ENCODE results near the gene ANKH.

The ANKH gene

GRCh38 chr5:14908172-14908571 lies 36.6 kb upstream of the ANKH start:
- Histone ChIP-seq H3K36me3 (ENCODE audit: insufficient read depth, low read length) (no peaks in the 10 kb centered on the region), H2AFZ (ENCODE audit: low read length, unreplicated experiment) (no peak overlapping the region), H3K4me3 (ENCODE audit: low read depth, low read length) (no peak overlapping the region), H3K4me1 (ENCODE audit: control insufficient read depth, insufficient read depth, low read length, unreplicated experiment) (peaks cover 6% of the 10 kb centered on the region), H3K27me3 (ENCODE audit: insufficient read depth, low read length) (no peaks in the 10 kb centered on the region), H3K79me2 (ENCODE audit: control insufficient read depth, insufficient read depth, low read length, unreplicated experiment) (no peaks in the 10 kb centered on the region), H3K27ac (ENCODE audit: low read depth, low read length) (no peak overlapping the region)

DNA sequence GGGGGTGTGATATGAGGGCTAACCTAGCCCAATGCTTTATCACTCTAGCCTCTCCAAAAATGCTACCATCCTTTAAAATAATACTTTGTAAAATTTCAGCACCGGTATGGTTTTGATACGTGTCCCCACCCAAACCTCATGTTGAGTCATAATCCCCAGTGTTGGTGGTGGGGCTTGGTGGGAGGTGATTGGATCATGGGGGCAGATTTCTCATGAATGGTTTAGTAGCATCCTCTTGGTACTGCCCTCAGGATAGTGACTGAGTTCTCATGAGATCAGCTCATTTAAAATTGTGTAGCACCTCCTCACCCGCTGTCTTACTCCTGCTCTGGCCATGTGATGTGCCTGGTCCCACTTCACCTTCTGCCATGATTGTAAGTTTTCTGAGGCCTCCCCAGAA lies 35.0 kb upstream of the ANKH start:
- Histone ChIP-seq H2AFZ (ENCODE audit: low read length, unreplicated experiment) (no peak overlapping the region), H3K79me2 (ENCODE audit: control insufficient read depth, insufficient read depth, low read length, unreplicated experiment) (no peaks in the 10 kb centered on the region), H3K36me3 (ENCODE audit: insufficient read depth, low read length) (no peaks in the 10 kb centered on the region), H3K4me1 (ENCODE audit: control insufficient read depth, insufficient read depth, low read length, unreplicated experiment) (peaks cover 8% of the 10 kb centered on the region), H3K27ac (ENCODE audit: low read depth, low read length) (no peak overlapping the region), H3K4me3 (ENCODE audit: low read depth, low read length) (no peak overlapping the region), H3K27me3 (ENCODE audit: insufficient read depth, low read length) (no peaks in the 10 kb centered on the region)

DNA sequence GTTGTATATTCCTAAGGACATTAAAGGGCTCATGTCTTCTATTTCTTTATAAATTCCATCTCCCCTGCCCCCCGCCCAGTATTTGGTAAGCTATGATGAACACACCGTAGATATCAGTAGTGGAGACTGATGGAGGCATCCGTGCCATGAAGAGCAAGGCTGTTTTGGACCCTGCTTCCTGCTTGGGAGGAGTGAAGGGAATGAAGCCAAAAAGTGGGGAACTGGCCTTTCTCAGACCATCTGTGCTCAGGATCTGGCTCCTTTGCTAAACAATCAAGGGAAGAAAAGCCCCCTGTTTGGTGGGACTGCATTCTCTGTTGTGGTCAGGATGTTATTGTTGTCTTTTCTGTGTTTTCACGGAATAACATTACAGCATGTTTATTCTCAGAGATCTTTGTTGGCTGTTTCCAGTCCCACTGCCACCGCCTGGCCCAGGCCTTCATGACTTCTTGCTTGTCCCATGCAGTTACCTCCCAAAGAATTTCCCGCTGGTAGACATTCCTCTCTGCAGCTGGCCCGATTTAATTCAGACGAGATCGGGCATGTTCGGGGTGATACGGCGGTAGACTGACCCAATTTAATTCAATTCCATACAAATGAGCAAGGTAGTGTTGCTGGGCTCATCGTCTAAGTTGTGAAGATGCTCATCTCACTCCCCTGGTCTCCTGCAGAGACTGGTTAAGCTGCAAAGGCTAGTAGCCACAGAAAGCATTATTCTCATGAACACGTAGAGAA lies 31.4 kb upstream of the ANKH start:
- Histone ChIP-seq H3K4me3 (ENCODE audit: low read depth, low read length) (no peak overlapping the region), H2AFZ (ENCODE audit: low read length, unreplicated experiment) (no peak overlapping the region), H3K36me3 (ENCODE audit: insufficient read depth, low read length) (no peaks in the 10 kb centered on the region), H3K27ac (ENCODE audit: low read depth, low read length) (no peak overlapping the region; the same call in 1 of the 2 replicates), H3K27me3 (ENCODE audit: insufficient read depth, low read length) (no peaks in the 10 kb centered on the region), H3K4me1 (ENCODE audit: control insufficient read depth, insufficient read depth, low read length, unreplicated experiment) (peaks cover 15% of the 10 kb centered on the region), H3K79me2 (ENCODE audit: control insufficient read depth, insufficient read depth, low read length, unreplicated experiment) (no peaks in the 10 kb centered on the region)

GRCh38 chr5:14901462-14902051 lies 30.0 kb upstream of the ANKH start:
- H2AFZ ChIP-seq (ENCODE audit: low read length, unreplicated experiment), result peak overlapping the region; percentile 77
- no peaks in the 10 kb centered on the region for H3K79me2 ChIP-seq (ENCODE audit: control insufficient read depth, insufficient read depth, low read length, unreplicated experiment)
- no peaks in the 10 kb centered on the region for H3K27me3 ChIP-seq (ENCODE audit: insufficient read depth, low read length)
- H3K27ac ChIP-seq (ENCODE audit: low read depth, low read length), result peak overlapping the region; percentile 75
- H3K4me3 ChIP-seq (ENCODE audit: low read depth, low read length), result peak overlapping the region; percentile 47; the same call in 1 of the 2 replicates
- H3K36me3 ChIP-seq (ENCODE audit: insufficient read depth, low read length), result no peaks in the 10 kb centered on the region
- peaks cover 15% of the 10 kb centered on the region for H3K4me1 ChIP-seq (ENCODE audit: control insufficient read depth, insufficient read depth, low read length, unreplicated experiment)

DNA sequence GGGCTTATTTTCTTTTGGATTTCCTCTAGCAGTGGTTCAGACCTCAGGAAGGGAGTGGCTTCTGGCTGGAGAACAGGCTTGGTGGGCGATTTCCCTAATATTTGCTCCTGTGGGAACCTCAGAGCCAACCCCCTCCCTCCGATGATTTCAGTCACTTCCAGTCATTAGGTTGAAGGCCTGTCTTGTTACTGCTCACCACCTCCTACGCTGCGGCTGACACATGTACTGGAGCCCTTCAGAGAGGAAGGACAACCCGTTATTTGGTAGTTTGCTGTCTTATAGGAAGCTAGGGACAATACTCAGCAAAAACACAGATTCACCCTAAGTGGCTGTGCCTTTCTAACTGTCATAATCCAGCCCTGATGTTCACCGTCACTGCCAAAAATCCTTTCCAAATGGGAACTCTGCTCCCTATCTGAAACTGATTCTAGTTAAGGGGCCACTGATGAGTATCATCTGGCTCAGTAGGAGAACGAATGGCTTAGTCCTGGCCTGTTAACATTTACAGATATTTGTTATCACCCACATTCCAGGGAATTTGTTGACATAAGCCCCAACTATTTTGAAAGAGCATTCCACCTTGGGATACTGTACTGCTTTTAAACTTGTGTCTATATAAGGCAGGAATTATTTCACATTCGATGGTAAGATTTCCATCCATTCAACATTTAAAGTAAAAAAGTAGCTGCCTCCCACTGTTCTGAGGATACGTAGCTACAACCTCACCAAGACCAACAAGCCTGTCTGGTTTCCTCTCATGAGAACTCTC lies 29.3 kb upstream of the ANKH start:
- H3K27ac ChIP-seq (ENCODE audit: low read depth, low read length), result peak overlapping the region; percentile 75
- no peaks in the 10 kb centered on the region for H3K27me3 ChIP-seq (ENCODE audit: insufficient read depth, low read length)
- no peaks in the 10 kb centered on the region for H3K36me3 ChIP-seq (ENCODE audit: insufficient read depth, low read length)
- no peaks in the 10 kb centered on the region for H3K79me2 ChIP-seq (ENCODE audit: control insufficient read depth, insufficient read depth, low read length, unreplicated experiment)
- 0 out of 2 replicates have a peak overlapping the region, but pooled peaks have one; percentile 0 for H3K4me3 ChIP-seq (ENCODE audit: low read depth, low read length)
- H2AFZ ChIP-seq (ENCODE audit: low read length, unreplicated experiment), result peak overlapping the region; percentile 77
- peaks cover 15% of the 10 kb centered on the region for H3K4me1 ChIP-seq (ENCODE audit: control insufficient read depth, insufficient read depth, low read length, unreplicated experiment)

GRCh38 chr5:14896131-14896530 lies 24.6 kb upstream of the ANKH start:
- no peaks in the 10 kb centered on the region for H3K36me3 ChIP-seq (ENCODE audit: insufficient read depth, low read length)
- H2AFZ ChIP-seq (ENCODE audit: low read length, unreplicated experiment), result no peak overlapping the region
- H3K4me1 ChIP-seq (ENCODE audit: control insufficient read depth, insufficient read depth, low read length, unreplicated experiment), result peaks cover 8% of the 10 kb centered on the region
- no peaks in the 10 kb centered on the region for H3K79me2 ChIP-seq (ENCODE audit: control insufficient read depth, insufficient read depth, low read length, unreplicated experiment)
- H3K27me3 ChIP-seq (ENCODE audit: insufficient read depth, low read length), result no peaks in the 10 kb centered on the region
- no peak overlapping the region for H3K4me3 ChIP-seq (ENCODE audit: low read depth, low read length)
- H3K27ac ChIP-seq (ENCODE audit: low read depth, low read length), result no peak overlapping the region

GRCh38 chr5:14895301-14895700 lies 23.7 kb upstream of the ANKH start:
- no peak overlapping the region for H3K4me3 ChIP-seq (ENCODE audit: low read depth, low read length)
- H3K27me3 ChIP-seq (ENCODE audit: insufficient read depth, low read length), result no peaks in the 10 kb centered on the region
- H2AFZ ChIP-seq (ENCODE audit: low read length, unreplicated experiment), result no peak overlapping the region
- H3K4me1 ChIP-seq (ENCODE audit: control insufficient read depth, insufficient read depth, low read length, unreplicated experiment), result peaks cover 5% of the 10 kb centered on the region
- H3K79me2 ChIP-seq (ENCODE audit: control insufficient read depth, insufficient read depth, low read length, unreplicated experiment), result no peaks in the 10 kb centered on the region
- no peak overlapping the region for H3K27ac ChIP-seq (ENCODE audit: low read depth, low read length)
- no peaks in the 10 kb centered on the region for H3K36me3 ChIP-seq (ENCODE audit: insufficient read depth, low read length)

- no peaks in the 10 kb centered on the region for H3K27me3 ChIP-seq (ENCODE audit: insufficient read depth, low read length)
- no peak overlapping the region for H3K4me3 ChIP-seq (ENCODE audit: low read depth, low read length)
- H2AFZ ChIP-seq (ENCODE audit: low read length, unreplicated experiment), result no peak overlapping the region
- no peaks in the 10 kb centered on the region for H3K79me2 ChIP-seq (ENCODE audit: control insufficient read depth, insufficient read depth, low read length, unreplicated experiment)
- H3K27ac ChIP-seq (ENCODE audit: low read depth, low read length), result no peak overlapping the region
- peaks cover 5% of the 10 kb centered on the region for H3K4me1 ChIP-seq (ENCODE audit: control insufficient read depth, insufficient read depth, low read length, unreplicated experiment)
- H3K36me3 ChIP-seq (ENCODE audit: insufficient read depth, low read length), result no peaks in the 10 kb centered on the region
These were observed 23.2 kb upstream of the ANKH start for GRCh38 chr5:14894748-14895147.

- Histone ChIP-seq H3K36me3 (ENCODE audit: insufficient read depth, low read length) (no peaks in the 10 kb centered on the region), H3K4me3 (ENCODE audit: low read depth, low read length) (no peak overlapping the region), H3K4me1 (ENCODE audit: control insufficient read depth, insufficient read depth, low read length, unreplicated experiment) (peaks cover 5% of the 10 kb centered on the region), H2AFZ (ENCODE audit: low read length, unreplicated experiment) (no peak overlapping the region), H3K79me2 (ENCODE audit: control insufficient read depth, insufficient read depth, low read length, unreplicated experiment) (no peaks in the 10 kb centered on the region), H3K27ac (ENCODE audit: low read depth, low read length) (no peak overlapping the region), H3K27me3 (ENCODE audit: insufficient read depth, low read length) (no peaks in the 10 kb centered on the region)
These were observed 21.8 kb upstream of the ANKH start for GRCh38 chr5:14893381-14893780.

- Histone ChIP-seq H3K36me3 (ENCODE audit: insufficient read depth, low read length) (no peaks in the 10 kb centered on the region), H3K4me3 (ENCODE audit: low read depth, low read length) (no peak overlapping the region), H3K27me3 (ENCODE audit: insufficient read depth, low read length) (no peaks in the 10 kb centered on the region), H3K27ac (ENCODE audit: low read depth, low read length) (no peak overlapping the region), H3K4me1 (ENCODE audit: control insufficient read depth, insufficient read depth, low read length, unreplicated experiment) (peaks cover 5% of the 10 kb centered on the region), H3K79me2 (ENCODE audit: control insufficient read depth, insufficient read depth, low read length, unreplicated experiment) (no peaks in the 10 kb centered on the region), H2AFZ (ENCODE audit: low read length, unreplicated experiment) (no peak overlapping the region)
These were observed 19.3 kb upstream of the ANKH start for GRCh38 chr5:14890846-14891245.

All from ACC112 (cell line).